LNCaP clone FGC (cell line): Measurements from ENCODE around the gene SKIC2.

Experiments used
- DNase-seq: peaks from one replicate; pipeline ENCODE4 v3.0.0-alpha.2; 2011; ENCODE audit warnings: low read depth
- H3K4me3 ChIP-seq: 2 replicates; pipeline ENCODE4 v1.5.1; 2011; ENCODE audit warnings: mild to moderate bottlenecking, low read depth, low read length, control low read depth
- CTCF ChIP-seq: IDR thresholded peaks from 2 replicates; pipeline ENCODE4 v1.5.1; 2012; ENCODE audit warnings: mild to moderate bottlenecking; ENCODE audit not compliant: control insufficient read depth, insufficient read depth; ENCODE audit errors: extremely low read depth

The SKIC2 gene

GRCh38 chr6:31933537-31933936 lies 25.4 kb upstream of the SKIC2 start:
- no peak overlapping the region for H3K4me3 ChIP-seq
- TF ChIP-seq CTCF, result no peak
- no peak for DNase-seq

GRCh38 chr6:31935021-31935420 lies 24.0 kb upstream of the SKIC2 start:
- DNase-seq, result no peak
- no peak for TF ChIP-seq CTCF
- no peak overlapping the region for H3K4me3 ChIP-seq

DNA sequence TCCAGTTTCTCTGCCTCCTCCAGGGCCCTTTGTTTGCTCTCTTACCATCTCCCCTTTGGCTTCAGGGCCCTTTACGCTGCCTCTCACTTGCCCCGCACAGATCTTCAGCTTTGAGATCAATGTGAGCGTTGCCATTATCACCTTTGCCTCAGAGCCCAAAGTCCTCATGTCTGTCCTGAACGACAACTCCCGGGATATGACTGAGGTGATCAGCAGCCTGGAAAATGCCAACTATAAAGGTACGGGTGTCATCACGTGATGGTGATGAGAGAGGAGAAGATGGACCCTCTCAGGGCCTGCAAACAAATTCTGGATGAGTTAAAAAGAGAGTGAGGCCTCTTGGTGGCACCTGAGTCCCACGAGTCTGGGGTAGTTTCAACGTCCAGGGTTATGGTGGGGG lies 23.2 kb upstream of the SKIC2 start:
- H3K4me3 ChIP-seq, result no peak overlapping the region
- DNase-seq, result no peak
- TF ChIP-seq CTCF, result no peak

- TF ChIP-seq CTCF, result no peak
- no peak overlapping the region for H3K4me3 ChIP-seq
- no peak for DNase-seq
These were observed 18.7 kb upstream of the SKIC2 start for GRCh38 chr6:31940256-31940664.

DNA sequence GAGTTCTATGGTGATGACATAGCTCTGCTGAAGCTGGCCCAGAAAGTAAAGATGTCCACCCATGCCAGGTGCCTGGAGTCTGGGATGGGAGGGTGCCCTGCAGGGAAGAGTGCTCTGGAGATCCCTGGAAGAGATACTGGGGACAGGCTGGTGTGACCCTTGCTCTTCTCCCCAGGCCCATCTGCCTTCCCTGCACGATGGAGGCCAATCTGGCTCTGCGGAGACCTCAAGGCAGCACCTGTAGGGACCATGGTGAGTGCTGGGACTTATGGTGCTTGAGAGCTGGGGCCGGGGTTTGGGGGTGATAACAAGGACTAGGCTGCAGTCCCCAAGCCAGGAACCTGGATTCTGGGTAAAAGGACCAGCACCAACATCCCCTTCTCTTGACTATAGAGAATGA lies 15.2 kb upstream of the SKIC2 start:
- no peak for TF ChIP-seq CTCF
- DNase-seq, result no peak

GRCh38 chr6:31945154-31945506 lies 13.8 kb upstream of the SKIC2 start:
- TF ChIP-seq CTCF, result no peak
- no peak for DNase-seq
- no peak overlapping the region for H3K4me3 ChIP-seq

More for the DNA sequence above, 15.2 kb upstream of the SKIC2 start:
- no peak overlapping the region for H3K4me3 ChIP-seq

DNA sequence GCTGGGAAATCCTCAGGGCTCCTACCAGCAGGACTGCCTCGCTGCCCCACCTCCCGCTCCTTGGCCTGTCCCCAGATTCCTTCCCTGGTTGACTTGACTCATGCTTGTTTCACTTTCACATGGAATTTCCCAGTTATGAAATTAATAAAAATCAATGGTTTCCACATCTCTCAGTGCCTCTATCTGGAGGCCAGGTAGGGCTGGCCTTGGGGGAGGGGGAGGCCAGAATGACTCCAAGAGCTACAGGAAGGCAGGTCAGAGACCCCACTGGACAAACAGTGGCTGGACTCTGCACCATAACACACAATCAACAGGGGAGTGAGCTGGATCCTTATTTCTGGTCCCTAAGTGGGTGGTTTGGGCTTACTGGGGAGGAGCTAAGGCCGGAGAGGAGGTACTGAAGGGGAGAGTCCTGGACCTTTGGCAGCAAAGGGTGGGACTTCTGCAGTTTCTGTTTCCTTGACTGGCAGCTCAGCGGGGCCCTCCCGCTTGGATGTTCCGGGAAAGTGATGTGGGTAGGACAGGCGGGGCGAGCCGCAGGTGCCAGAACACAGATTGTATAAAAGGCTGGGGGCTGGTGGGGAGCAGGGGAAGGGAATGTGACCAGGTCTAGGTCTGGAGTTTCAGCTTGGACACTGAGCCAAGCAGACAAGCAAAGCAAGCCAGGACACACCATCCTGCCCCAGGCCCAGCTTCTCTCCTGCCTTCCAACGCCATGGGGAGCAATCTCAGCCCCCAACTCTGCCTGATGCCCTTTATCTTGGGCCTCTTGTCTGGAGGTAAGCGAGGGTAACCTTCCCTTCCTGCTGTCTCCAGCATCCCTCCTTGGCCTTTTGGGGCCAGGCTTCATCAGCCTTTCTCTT lies 13.2 kb upstream of the SKIC2 start, which contains the start of gene CFB:
CFB (plus strand) TSS at position 589 of the 863 bp plus-strand sequence; CDS start at position 716, 127 bp downstream.
- no peak for TF ChIP-seq CTCF
- H3K4me3 ChIP-seq, result no peak within 1 kb of the TSS
- DNase-seq, result no peak
